NT2/D1 (cell line): ENCODE data around the gene GALM.

ENCODE experiments used
- YY1 ChIP-seq: IDR thresholded peaks from 2 replicates; pipeline ENCODE4 v1.6.1; 2011; ENCODE audit not compliant: insufficient read length, insufficient read depth
- ZNF274 ChIP-seq: IDR thresholded peaks from 2 replicates; pipeline ENCODE4 v1.6.1; 2011; ENCODE audit warnings: mild to moderate bottlenecking, low read depth, low read length

DNA sequence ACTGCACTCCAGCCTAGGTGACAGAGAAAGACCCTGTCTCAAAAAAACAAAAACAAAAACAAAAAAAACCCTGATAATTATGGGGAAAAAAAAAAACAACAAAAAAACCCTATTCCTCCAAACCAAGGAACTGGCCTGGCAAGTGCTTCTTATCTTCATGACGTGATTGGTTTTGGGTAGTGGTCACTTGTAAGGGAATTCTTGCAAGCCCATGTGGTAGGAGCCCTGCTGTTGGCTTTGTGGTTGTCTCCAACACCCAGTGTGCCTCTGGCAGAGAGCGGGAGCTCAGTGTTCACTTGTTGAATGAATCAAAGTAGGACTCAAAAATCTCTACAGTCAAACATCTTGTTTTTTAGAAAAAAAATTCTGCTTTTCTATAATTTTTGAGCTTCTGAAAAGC is 6.0 kb downstream of the GALM start:
- TF ChIP-seq ZNF274: no peak
- TF ChIP-seq YY1: no peak
